ENCODE results near the gene FAM83F. TPM values are rescaled to one million over a fixed set of nuclear protein-coding genes. Genes with fewer than 3 reads are reported as not detected.

The FAM83F gene
- total RNA-seq, 5 donors from 2014 or later (not counting 1 experiment from before 2014, with no cell fraction given), result 0.26 to 4.9 (median 0.79) TPM

GRCh38 chr22:39995393-39996252, 869 bp downstream of the FAM83F start:
- Mint-ChIP-seq H3K36me3 (no peaks in the 10 kb centered on the region), H3K9me3 (no peaks in the 10 kb centered on the region), H3K27ac (no peak overlapping the region), H3K4me3 (peak overlapping the region; percentile 39 to 46 (median 46)), H3K4me1 (peaks cover 7 to 14% (median 11%) of the 10 kb centered on the region in 3 donors), H3K27me3 (peaks cover 3 to 45% of the 10 kb centered on the region in 2 donors)
- no peaks in the 10 kb centered on the region for H3K9me3 ChIP-seq
- ChIA-PET CTCF (interaction anchor here in 1 of 2 donors (0.6 kb wide), 1 partner anchor 1385 kb away, joined by 4 read pairs; no protein-coding TSS in a partner anchor), POLR2A (no interaction called here)
- H3K4me3 ChIP-seq (ENCODE audit: control insufficient read depth in 1 of 2, extremely low read depth in 1 of 2, low read length in 1 of 2), result peak overlapping the region in 1 of 2 donors; percentile 41
- peaks cover 0 to 36% of the 10 kb centered on the region in 2 experiments for H3K27me3 ChIP-seq (replicated peaks in 1 of 2; ENCODE audit: control insufficient read depth in 2 of 2, extremely low read depth in 1 of 2, insufficient read depth in 2 of 2, low read length in 1 of 2)
- peaks cover 0 to 13% of the 10 kb centered on the region in 2 experiments for H3K4me1 ChIP-seq (ENCODE audit: control insufficient read depth in 1 of 2, extremely low read depth in 1 of 2, insufficient read depth in 2 of 2, low read length in 2 of 2)
- no peaks in the 10 kb centered on the region for H3K36me3 ChIP-seq (ENCODE audit: control insufficient read depth in 2 of 2, extremely low read depth in 1 of 2, insufficient read depth in 1 of 2, low read length in 1 of 2)
- ATAC-seq (replicated peaks in 1 of 4), result no peak
- DNase-seq, result no peak
- WGBS (ENCODE audit: insufficient coverage), result 88% methylated on average over 27 of the region's 35 CpGs
- no peak overlapping the region for H3K27ac ChIP-seq (ENCODE audit: low read length)

GRCh38 chr22:39996732-39997131, 2.0 kb downstream of the FAM83F start:
- no peak overlapping the region for H3K4me3 Mint-ChIP-seq
- Histone ChIP-seq H3K9me3 (no peaks in the 10 kb centered on the region), H3K4me1 (ENCODE audit: control insufficient read depth in 1 of 2, extremely low read depth in 1 of 2, insufficient read depth in 2 of 2, low read length in 2 of 2) (peaks cover 0 to 13% of the 10 kb centered on the region in 2 experiments), H3K27ac (ENCODE audit: low read length) (no peak overlapping the region), H3K4me3 (ENCODE audit: control insufficient read depth in 1 of 2, extremely low read depth in 1 of 2, low read length in 1 of 2) (no peak overlapping the region), H3K27me3 (replicated peaks in 1 of 2; ENCODE audit: control insufficient read depth in 2 of 2, extremely low read depth in 1 of 2, insufficient read depth in 2 of 2, low read length in 1 of 2) (peaks cover 0 to 38% of the 10 kb centered on the region in 2 experiments), H3K36me3 (ENCODE audit: control insufficient read depth in 2 of 2, extremely low read depth in 1 of 2, insufficient read depth in 1 of 2, low read length in 1 of 2) (no peaks in the 10 kb centered on the region)
- no CpG with 5 or more reads among the region's 3 CpGs for WGBS (ENCODE audit: insufficient coverage)
- peaks cover 7 to 14% (median 11%) of the 10 kb centered on the region in 3 donors for H3K4me1 Mint-ChIP-seq
- POLR2A ChIA-PET, result no interaction called here
- no peak overlapping the region for H3K27ac Mint-ChIP-seq
- no peak for ATAC-seq (replicated peaks in 1 of 4)
- peaks cover 3 to 44% of the 10 kb centered on the region in 2 donors for H3K27me3 Mint-ChIP-seq
- no peaks in the 10 kb centered on the region for H3K9me3 Mint-ChIP-seq
- no peak for DNase-seq
- no peaks in the 10 kb centered on the region for H3K36me3 Mint-ChIP-seq
- CTCF ChIA-PET, result no interaction called here

- Mint-ChIP-seq H3K4me1 (peaks cover 7 to 14% (median 11%) of the 10 kb centered on the region in 3 donors), H3K27ac (no peak overlapping the region), H3K4me3 (no peak overlapping the region), H3K9me3 (no peaks in the 10 kb centered on the region), H3K27me3 (peaks cover 3 to 41% of the 10 kb centered on the region in 2 donors), H3K36me3 (no peaks in the 10 kb centered on the region)
- ChIA-PET CTCF (no interaction called here), POLR2A (no interaction called here)
- peaks cover 0 to 38% of the 10 kb centered on the region in 2 experiments for H3K27me3 ChIP-seq (replicated peaks in 1 of 2; ENCODE audit: control insufficient read depth in 2 of 2, extremely low read depth in 1 of 2, insufficient read depth in 2 of 2, low read length in 1 of 2)
- no peaks in the 10 kb centered on the region for H3K9me3 ChIP-seq
- H3K36me3 ChIP-seq (ENCODE audit: control insufficient read depth in 2 of 2, extremely low read depth in 1 of 2, insufficient read depth in 1 of 2, low read length in 1 of 2), result no peaks in the 10 kb centered on the region
- H3K4me1 ChIP-seq (ENCODE audit: control insufficient read depth in 1 of 2, extremely low read depth in 1 of 2, insufficient read depth in 2 of 2, low read length in 2 of 2), result peaks cover 0 to 13% of the 10 kb centered on the region in 2 experiments
- ATAC-seq (replicated peaks in 1 of 4), result no peak
- no peak overlapping the region for H3K4me3 ChIP-seq (ENCODE audit: control insufficient read depth in 1 of 2, extremely low read depth in 1 of 2, low read length in 1 of 2)
- no peak for DNase-seq
- no peak overlapping the region for H3K27ac ChIP-seq (ENCODE audit: low read length)
- 88% methylated on average over 3 of the region's 3 CpGs for WGBS (ENCODE audit: insufficient coverage)
Observed at GRCh38 chr22:39997421-39997820, 2.7 kb downstream of the FAM83F start.

- DNase-seq (no peak), ATAC-seq (replicated peaks in 1 of 4) (no peak)
- CTCF ChIA-PET, result no interaction called here
- POLR2A ChIA-PET, result interaction anchor here in 1 of 2 donors (0.6 kb wide), 1 partner anchor 74 kb away, joined by 4 read pairs; no protein-coding TSS in a partner anchor
- peaks cover 0 to 13% of the 10 kb centered on the region in 2 experiments for H3K4me1 ChIP-seq (ENCODE audit: control insufficient read depth in 1 of 2, extremely low read depth in 1 of 2, insufficient read depth in 2 of 2, low read length in 2 of 2)
- no peaks in the 10 kb centered on the region for H3K9me3 ChIP-seq
- Mint-ChIP-seq H3K4me1 (peaks cover 7 to 14% (median 11%) of the 10 kb centered on the region in 3 donors), H3K9me3 (no peaks in the 10 kb centered on the region), H3K4me3 (no peak overlapping the region), H3K27ac (no peak overlapping the region), H3K27me3 (peaks cover 3 to 36% of the 10 kb centered on the region in 2 donors), H3K36me3 (no peaks in the 10 kb centered on the region)
- no peaks in the 10 kb centered on the region for H3K36me3 ChIP-seq (ENCODE audit: control insufficient read depth in 2 of 2, extremely low read depth in 1 of 2, insufficient read depth in 1 of 2, low read length in 1 of 2)
- peaks cover 0 to 42% of the 10 kb centered on the region in 2 experiments for H3K27me3 ChIP-seq (replicated peaks in 1 of 2; ENCODE audit: control insufficient read depth in 2 of 2, extremely low read depth in 1 of 2, insufficient read depth in 2 of 2, low read length in 1 of 2)
- no peak overlapping the region for H3K27ac ChIP-seq (ENCODE audit: low read length)
- H3K4me3 ChIP-seq (ENCODE audit: control insufficient read depth in 1 of 2, extremely low read depth in 1 of 2, low read length in 1 of 2), result no peak overlapping the region
- 87% methylated on average over 6 of the region's 11 CpGs for WGBS (ENCODE audit: insufficient coverage)
Observed at GRCh38 chr22:39997939-39998726, 3.4 kb downstream of the FAM83F start.

- H3K4me1 Mint-ChIP-seq, result peaks cover 0 to 7% (median 4%) of the 10 kb centered on the region in 3 donors
- H3K27ac Mint-ChIP-seq, result no peak overlapping the region
- ChIA-PET POLR2A (interaction anchor here in 1 of 2 donors (0.6 kb wide), 1 partner anchor 75 kb away, joined by 4 read pairs; no protein-coding TSS in a partner anchor), CTCF (no interaction called here)
- Histone ChIP-seq H3K27me3 (replicated peaks in 1 of 2; ENCODE audit: control insufficient read depth in 2 of 2, extremely low read depth in 1 of 2, insufficient read depth in 2 of 2, low read length in 1 of 2) (peaks cover 0 to 41% of the 10 kb centered on the region in 2 experiments), H3K27ac (ENCODE audit: low read length) (no peak overlapping the region), H3K36me3 (ENCODE audit: control insufficient read depth in 2 of 2, extremely low read depth in 1 of 2, insufficient read depth in 1 of 2, low read length in 1 of 2) (no peaks in the 10 kb centered on the region), H3K9me3 (no peaks in the 10 kb centered on the region), H3K4me3 (ENCODE audit: control insufficient read depth in 1 of 2, extremely low read depth in 1 of 2, low read length in 1 of 2) (no peak overlapping the region), H3K4me1 (ENCODE audit: control insufficient read depth in 1 of 2, extremely low read depth in 1 of 2, insufficient read depth in 2 of 2, low read length in 2 of 2) (peaks cover 0 to 10% of the 10 kb centered on the region in 2 experiments)
- WGBS (ENCODE audit: insufficient coverage), result 94% methylated on average over 15 of the region's 16 CpGs
- DNase-seq (no peak), ATAC-seq (replicated peaks in 1 of 4) (no peak)
- no peaks in the 10 kb centered on the region for H3K9me3 Mint-ChIP-seq
- no peak overlapping the region for H3K4me3 Mint-ChIP-seq
- H3K27me3 Mint-ChIP-seq, result peaks cover 3 to 27% of the 10 kb centered on the region in 2 donors
- no peaks in the 10 kb centered on the region for H3K36me3 Mint-ChIP-seq
Observed at GRCh38 chr22:39999144-39999757, 4.5 kb downstream of the FAM83F start.

DNA sequence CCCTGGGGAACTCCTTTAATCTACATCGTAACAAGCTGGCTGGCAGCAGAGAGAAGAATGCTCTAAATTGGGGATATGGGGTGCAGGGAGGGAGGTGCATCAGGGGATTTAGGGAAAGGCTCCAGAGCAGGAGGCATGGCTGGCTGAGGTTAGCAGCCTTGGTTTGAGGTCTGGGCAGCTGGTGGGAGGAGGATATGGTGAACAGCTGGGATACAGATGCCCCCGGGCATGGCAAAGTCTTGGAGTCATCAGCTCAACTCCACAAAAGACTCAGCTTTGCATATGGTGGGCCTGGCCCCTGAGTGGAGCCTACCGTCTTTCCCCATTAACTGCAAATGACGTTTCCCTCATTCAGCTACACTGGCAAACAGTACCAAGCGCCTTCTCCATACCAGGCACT, 5.4 kb downstream of the FAM83F start:
- no peak for DNase-seq
- Histone ChIP-seq H3K27ac (ENCODE audit: low read length) (no peak overlapping the region), H3K4me1 (ENCODE audit: control insufficient read depth in 1 of 2, extremely low read depth in 1 of 2, insufficient read depth in 2 of 2, low read length in 2 of 2) (peaks cover 0 to 4% of the 10 kb centered on the region in 2 experiments), H3K27me3 (replicated peaks in 1 of 2; ENCODE audit: control insufficient read depth in 2 of 2, extremely low read depth in 1 of 2, insufficient read depth in 2 of 2, low read length in 1 of 2) (peaks cover 0 to 37% of the 10 kb centered on the region in 2 experiments), H3K4me3 (ENCODE audit: control insufficient read depth in 1 of 2, extremely low read depth in 1 of 2, low read length in 1 of 2) (no peak overlapping the region), H3K9me3 (no peaks in the 10 kb centered on the region), H3K36me3 (ENCODE audit: control insufficient read depth in 2 of 2, extremely low read depth in 1 of 2, insufficient read depth in 1 of 2, low read length in 1 of 2) (no peaks in the 10 kb centered on the region)
- peaks cover 0 to 7% (median 3%) of the 10 kb centered on the region in 3 donors for H3K4me1 Mint-ChIP-seq
- no peaks in the 10 kb centered on the region for H3K36me3 Mint-ChIP-seq
- H3K9me3 Mint-ChIP-seq, result no peaks in the 10 kb centered on the region
- ATAC-seq (replicated peaks in 1 of 4), result no peak
- no peak overlapping the region for H3K27ac Mint-ChIP-seq
- ChIA-PET CTCF (no interaction called here), POLR2A (interaction anchor here in 1 of 2 donors (0.9 kb wide), 1 partner anchor 36 kb away, joined by 3 read pairs; no protein-coding TSS in a partner anchor)
- H3K4me3 Mint-ChIP-seq, result no peak overlapping the region
- 90% methylated on average over 2 of the region's 5 CpGs for WGBS (ENCODE audit: insufficient coverage)
- H3K27me3 Mint-ChIP-seq, result peaks cover 3 to 30% of the 10 kb centered on the region in 2 donors

All from T-cell (primary cell).